ENCODE measurements around the gene NBEAL1.
A peak's percentile ranks its signal among the peaks of the same experiment; 100 is the strongest.
"Not testable (repeated sequence)": the region's sequence is repeated elsewhere in the genome, so short reads cannot be mapped to it uniquely, and the experiment has no call there.

Gene NBEAL1

GRCh38 chr2:203102357-203102756 lies 87.7 kb downstream of the NBEAL1 start:
- H3K36me3 ChIP-seq (ENCODE audit: control insufficient read depth in 2 of 2, insufficient read depth in 1 of 2, low read length in 2 of 2) = peaks cover 0 to 20% of the 10 kb centered on the region in 2 experiments; a peak in 2 of 3 replicates
- POLR2A ChIA-PET; H3K4me3 ChIP-seq (ENCODE audit: low read depth, low read length); CTCF ChIA-PET; H3K4me1 ChIP-seq (ENCODE audit: control insufficient read depth, insufficient read depth, low read length); H3K9me3 ChIP-seq (ENCODE audit: control insufficient read depth, insufficient read depth, low read depth, low read length); H3K27ac ChIP-seq (ENCODE audit: extremely low read depth, low read depth, low read length): not testable (repeated sequence)

GRCh38 chr2:203104273-203104672 lies 89.6 kb downstream of the NBEAL1 start:
- TF ChIP-seq TRIM28 (IDR thresholded peaks at IDR 0.05; ENCODE audit: borderline replicate concordance, low read length) (peak; percentile 92), ZNF335 (tag by site-specific recombination; conservative IDR thresholded peaks at IDR 0.05) (no peak), GLI4 (tag by site-specific recombination; IDR thresholded peaks at IDR 0.05) (no peak), PATZ1 (tag by site-specific recombination; IDR thresholded peaks at IDR 0.05) (no peak), SETDB1 (IDR thresholded peaks at IDR 0.05; ENCODE audit: insufficient read length, low read length) (peak; percentile 99), ZNF768 (tag by site-specific recombination; IDR thresholded peaks at IDR 0.05) (no peak)
- H3K36me3 ChIP-seq (ENCODE audit: control insufficient read depth in 2 of 2, insufficient read depth in 1 of 2, low read length in 2 of 2) = peaks cover 0 to 34% of the 10 kb centered on the region in 2 experiments; a peak in 2 of 3 replicates
- no peaks in the 10 kb centered on the region for H3K9me3 ChIP-seq (ENCODE audit: control insufficient read depth, insufficient read depth, low read depth, low read length)
- ChIA-PET POLR2A (no interaction called here), CTCF (interaction anchor here (0.8 kb wide), 1 partner anchor 60 kb away, joined by 3 read pairs; no protein-coding TSS in a partner anchor)
- no peak overlapping the region for H3K4me3 ChIP-seq (ENCODE audit: low read depth, low read length)
- H3K4me1 ChIP-seq (ENCODE audit: control insufficient read depth, insufficient read depth, low read length) = no peaks in the 10 kb centered on the region
- no peak overlapping the region for H3K27ac ChIP-seq (ENCODE audit: extremely low read depth, low read depth, low read length)

- no peaks in the 10 kb centered on the region for H3K4me1 ChIP-seq (ENCODE audit: control insufficient read depth, insufficient read depth, low read length)
- POLR2A ChIA-PET = no interaction called here
- H3K4me3 ChIP-seq (ENCODE audit: low read depth, low read length) = no peak overlapping the region
- CTCF ChIA-PET = interaction anchor here (0.5 kb wide), 1 partner anchor 975 kb away, joined by 3 read pairs; no protein-coding TSS in a partner anchor
- H3K27ac ChIP-seq (ENCODE audit: extremely low read depth, low read depth, low read length) = no peak overlapping the region
- H3K36me3 ChIP-seq (ENCODE audit: control insufficient read depth in 2 of 2, insufficient read depth in 1 of 2, low read length in 2 of 2) = peaks cover 0 to 33% of the 10 kb centered on the region in 2 experiments; a peak in 2 of 3 replicates
- H3K9me3 ChIP-seq (ENCODE audit: control insufficient read depth, insufficient read depth, low read depth, low read length) = no peaks in the 10 kb centered on the region
- no peak for TF ChIP-seq ZNF561 (tag by site-specific recombination; IDR thresholded peaks at IDR 0.05; ENCODE audit: borderline replicate concordance)
- TF ChIP-seq ZNF416 (tag by site-specific recombination; IDR thresholded peaks at IDR 0.05) = no peak
- TF ChIP-seq KLF1 (tag by site-specific recombination; IDR thresholded peaks at IDR 0.05) = no peak
- TF ChIP-seq PRDM2 (tag by site-specific recombination; IDR thresholded peaks at IDR 0.05; ENCODE audit: borderline replicate concordance) = no peak
- no peak for TF ChIP-seq ZNF280C (tag by site-specific recombination; IDR thresholded peaks at IDR 0.05)
- TF ChIP-seq PRDM6 (tag by site-specific recombination; IDR thresholded peaks at IDR 0.05) = no peak
- TF ChIP-seq KLF8 (tag by site-specific recombination; IDR thresholded peaks at IDR 0.05) = no peak
- no peak for TF ChIP-seq SETDB1 (IDR thresholded peaks at IDR 0.05; ENCODE audit: insufficient read length, low read length)
- TF ChIP-seq ZBTB26 (tag by site-specific recombination; optimal IDR thresholded peaks at IDR 0.05) = no peak
- TF ChIP-seq ZNF391 (tag by site-specific recombination; IDR thresholded peaks at IDR 0.05; ENCODE audit: borderline replicate concordance, low read depth) = no peak
- no peak for TF ChIP-seq ZNF830 (tag by site-specific recombination; IDR thresholded peaks at IDR 0.05; ENCODE audit: low read depth)
- TF ChIP-seq ZSCAN30 (tag by site-specific recombination; IDR thresholded peaks at IDR 0.05) = no peak
- no peak for TF ChIP-seq YY1 (tag by site-specific recombination; IDR thresholded peaks at IDR 0.05)
These were observed 91.3 kb downstream of the NBEAL1 start for GRCh38 chr2:203105996-203106395.
